HG03064 (cell line): ENCODE results near the gene MRPL20.
A peak's percentile ranks its signal among the peaks of the same experiment; 100 is the strongest.
"Not testable (repeated sequence)": the region's sequence is repeated elsewhere in the genome, so short reads cannot be mapped to it uniquely, and the experiment has no call there.

Source experiments
- ATAC-seq: cut with Tn5 transposase; IDR thresholded peaks from one replicate; pipeline ENCODE4 v1.9.1; 2021; ENCODE audit warnings: low read depth; ENCODE audit not compliant: unreplicated experiment

MRPL20 gene

DNA sequence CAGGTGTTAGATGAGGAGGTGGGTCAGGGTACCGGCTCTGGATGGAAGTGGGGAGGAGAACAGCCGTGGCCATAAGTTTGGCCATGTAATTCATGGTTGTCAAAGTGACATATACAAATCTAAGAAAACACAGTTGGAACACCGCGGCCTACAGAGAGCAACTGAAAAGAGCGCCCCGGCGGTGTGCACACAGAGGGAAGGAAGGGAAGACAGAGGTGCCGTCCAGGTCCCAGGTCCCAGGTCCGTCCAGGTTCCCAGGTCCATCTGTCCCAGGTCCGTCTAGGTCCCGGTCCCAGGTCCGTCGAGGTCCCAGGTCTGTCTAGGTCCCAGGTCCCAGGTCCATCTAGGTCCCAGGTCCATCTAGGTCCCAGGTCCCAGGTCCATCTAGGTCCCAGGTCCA is 4.5 kb upstream of the MRPL20 start:
- ATAC-seq = no peak

DNA sequence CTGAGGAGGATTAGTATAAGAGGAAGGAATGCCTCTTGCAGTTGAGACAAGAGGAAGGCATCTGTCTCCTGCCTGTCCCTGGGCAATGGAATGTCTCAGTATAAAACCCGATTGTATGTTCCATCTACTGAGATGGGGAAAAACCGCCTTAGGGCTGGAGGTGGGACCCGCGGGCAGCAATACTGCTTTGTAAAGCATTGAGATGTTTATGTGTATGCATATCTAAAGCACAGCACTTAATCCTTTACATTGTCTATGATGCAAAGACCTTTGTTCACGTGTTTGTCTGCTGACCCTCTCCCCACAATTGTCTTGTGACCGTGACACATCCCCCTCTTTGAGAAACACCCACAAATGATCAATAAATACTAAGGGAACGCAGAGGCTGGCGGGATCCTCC is 3.1 kb upstream of the MRPL20 start:
- not testable (repeated sequence) for ATAC-seq

DNA sequence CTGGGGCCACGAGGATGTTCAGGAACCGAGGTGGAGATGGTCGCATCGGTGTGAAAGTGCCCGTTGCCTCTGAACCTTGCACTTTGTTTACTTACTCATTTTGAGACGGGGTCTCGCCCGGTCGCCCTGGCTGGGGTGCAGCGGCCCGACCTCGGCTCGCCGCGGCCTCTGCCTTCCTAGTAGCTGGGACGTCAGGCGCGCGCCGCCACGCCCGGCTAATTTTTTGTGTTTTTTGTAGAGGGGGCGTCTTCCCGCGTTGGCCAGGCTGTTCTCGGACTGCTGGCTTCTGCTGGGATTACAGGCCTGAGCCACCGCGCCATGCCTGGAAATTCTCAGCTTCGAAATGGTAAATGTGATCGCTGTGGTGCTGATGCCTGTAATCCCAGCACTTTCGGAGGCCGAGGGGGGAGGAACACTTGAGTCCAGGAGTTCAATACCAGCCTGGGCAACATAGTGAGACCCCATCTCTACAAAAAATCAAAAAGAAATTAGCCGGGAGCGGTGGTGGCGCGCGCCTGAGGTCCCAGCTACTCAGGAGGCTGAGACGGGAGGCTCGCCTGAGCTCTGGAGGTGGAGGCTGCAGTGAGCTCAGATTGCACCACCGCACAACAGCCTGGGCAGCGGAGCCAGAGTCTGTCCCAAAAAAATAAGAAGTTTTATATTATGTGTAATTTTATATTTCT is 684 bp upstream of the MRPL20 start:
- peak; percentile 29 for ATAC-seq

DNA sequence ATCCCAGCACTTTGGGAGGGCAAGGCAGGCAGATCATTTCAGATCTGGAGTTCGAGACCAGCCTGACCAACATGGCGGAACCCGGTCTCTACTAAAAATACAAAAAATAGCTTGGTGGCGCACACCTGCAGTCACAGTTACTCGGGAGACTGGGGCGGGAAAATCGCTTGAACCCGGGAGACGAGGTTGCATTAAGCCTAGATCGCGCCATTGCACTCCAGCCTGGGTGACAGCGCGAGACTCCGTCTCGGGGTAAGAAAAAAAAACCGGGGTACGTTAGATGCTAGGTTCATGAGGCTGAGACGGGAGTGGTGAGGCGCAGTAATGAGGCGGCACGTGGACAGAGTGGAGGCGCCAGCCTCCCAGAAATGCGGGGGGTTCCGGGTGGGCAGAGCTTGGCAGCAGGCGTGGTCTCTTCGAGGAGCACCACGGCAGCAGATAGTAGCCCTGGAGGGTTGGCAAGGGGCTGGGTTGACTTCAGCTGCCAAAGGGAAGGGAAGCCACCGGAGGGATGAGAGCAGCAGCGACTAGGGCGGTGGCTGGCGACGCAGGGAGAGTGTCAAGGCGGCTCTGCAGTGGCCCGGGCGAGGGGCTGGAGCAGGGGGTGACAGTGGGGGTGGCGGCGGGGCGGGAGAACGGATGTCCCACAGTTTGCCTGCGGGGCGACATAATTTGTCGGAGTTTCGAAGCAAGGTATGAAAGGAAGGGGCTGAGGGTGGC is 832 bp downstream of the MRPL20 start:
- no peak for ATAC-seq

DNA sequence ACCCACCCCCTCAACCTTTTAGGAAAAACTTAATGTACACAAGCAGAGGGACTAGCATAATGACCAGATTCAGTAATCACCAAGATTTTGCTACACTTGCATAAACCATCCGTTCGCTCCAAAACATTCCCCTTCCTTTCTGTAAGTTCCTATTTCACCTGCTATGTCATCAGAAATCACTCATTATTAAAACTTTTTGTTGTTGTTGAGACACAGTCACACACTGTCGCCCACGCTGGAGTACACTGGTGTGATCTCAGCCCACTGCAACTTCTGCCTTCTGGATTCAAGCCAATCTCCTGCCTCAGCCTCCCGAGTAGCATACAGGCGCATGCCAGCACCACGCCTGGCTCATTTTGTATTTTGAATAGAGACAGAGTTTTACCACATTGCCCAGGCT is 3.4 kb downstream of the MRPL20 start:
- ATAC-seq = no peak

DNA sequence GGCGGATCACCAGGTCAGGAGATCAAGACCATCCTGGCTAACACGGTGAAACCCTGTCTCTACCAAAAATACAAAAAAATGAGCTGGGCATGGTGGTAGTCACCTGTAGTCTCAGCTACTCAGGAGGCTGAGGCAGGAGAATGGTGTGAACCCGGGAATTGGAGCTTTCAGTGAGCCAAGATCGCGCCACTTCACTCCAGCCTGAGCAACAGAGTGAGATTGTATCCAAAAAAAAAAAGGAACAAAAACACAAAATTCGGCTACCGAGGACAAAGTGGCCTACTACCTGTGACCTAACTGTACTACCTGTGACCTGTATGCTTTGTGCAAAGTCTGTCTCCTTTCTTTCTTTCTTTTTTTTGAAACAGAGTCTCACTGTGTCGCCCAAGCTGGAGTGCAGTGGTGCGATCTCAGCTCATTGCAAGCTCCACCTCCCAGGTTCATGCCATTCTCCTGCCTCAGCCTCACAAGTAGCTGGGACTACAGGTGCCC is 4.1 kb downstream of the MRPL20 start:
- ATAC-seq = not testable (repeated sequence)

DNA sequence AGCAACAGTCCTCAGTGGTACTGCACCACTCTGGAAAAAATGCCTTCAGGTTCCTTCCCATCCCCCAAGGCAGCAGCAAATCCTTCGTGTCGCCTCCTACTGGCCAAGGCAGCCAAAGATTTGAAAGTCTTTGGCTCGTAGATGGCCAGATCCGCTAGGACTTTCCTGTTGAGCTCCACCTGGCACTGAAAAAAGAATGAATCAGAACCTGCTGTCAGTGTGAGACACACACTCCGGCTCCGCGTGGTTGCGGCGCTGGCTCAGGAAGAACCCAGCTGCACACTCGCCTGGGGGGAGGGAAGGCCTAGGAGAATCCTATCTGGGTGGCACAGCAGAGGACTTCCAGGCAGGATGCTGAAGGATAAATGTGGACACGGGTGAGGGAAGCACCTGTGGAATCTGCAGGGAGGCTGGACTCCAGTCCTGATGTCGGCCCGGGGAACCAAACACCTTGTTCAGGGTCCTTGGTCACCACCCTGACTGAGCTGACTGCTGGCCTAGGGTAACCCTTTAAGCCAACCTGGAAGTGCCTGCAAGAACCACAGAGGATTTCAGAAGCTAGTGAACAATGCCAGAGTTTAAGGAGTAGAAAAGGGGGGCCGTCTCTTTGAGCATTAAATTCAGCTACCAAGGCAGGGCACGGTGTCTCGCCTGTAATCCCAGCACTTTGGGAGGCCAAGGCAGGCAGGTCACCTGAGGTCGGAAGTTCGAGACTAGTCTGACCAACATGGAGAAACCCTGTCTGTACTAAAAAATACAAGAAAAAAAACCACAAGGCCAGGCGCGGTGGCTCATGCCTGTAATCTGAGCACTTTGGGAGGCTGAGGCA is 4.8 kb downstream of the MRPL20 start:
- ATAC-seq = no peak

DNA sequence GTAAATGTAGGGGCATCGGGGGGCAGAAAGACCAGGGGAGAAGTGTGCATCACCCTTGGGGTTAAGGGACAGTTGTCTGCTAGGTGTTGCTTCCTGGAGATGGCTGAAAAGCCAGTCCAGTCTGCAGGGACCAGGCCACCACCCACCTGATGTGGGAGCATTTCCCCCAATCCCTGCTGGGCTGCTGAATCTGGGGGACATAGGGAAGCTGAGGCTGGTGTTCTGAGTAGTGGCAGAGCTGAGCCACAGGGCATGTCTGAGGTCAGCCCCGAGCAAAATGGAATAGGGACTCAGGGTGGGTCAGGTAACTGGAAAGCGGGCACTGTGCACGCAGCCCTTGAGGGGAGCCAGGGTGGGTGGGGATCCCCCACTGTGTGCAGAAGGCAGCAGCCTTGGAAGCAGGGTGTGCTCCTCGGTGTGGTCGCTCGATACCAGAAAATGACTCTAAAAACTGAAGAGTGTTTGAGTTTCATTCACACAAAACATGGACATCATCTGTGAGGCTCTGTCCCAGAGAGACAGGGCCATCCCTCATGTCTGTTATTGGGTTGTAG is 5.6 kb downstream of the MRPL20 start:
- no peak for ATAC-seq

DNA sequence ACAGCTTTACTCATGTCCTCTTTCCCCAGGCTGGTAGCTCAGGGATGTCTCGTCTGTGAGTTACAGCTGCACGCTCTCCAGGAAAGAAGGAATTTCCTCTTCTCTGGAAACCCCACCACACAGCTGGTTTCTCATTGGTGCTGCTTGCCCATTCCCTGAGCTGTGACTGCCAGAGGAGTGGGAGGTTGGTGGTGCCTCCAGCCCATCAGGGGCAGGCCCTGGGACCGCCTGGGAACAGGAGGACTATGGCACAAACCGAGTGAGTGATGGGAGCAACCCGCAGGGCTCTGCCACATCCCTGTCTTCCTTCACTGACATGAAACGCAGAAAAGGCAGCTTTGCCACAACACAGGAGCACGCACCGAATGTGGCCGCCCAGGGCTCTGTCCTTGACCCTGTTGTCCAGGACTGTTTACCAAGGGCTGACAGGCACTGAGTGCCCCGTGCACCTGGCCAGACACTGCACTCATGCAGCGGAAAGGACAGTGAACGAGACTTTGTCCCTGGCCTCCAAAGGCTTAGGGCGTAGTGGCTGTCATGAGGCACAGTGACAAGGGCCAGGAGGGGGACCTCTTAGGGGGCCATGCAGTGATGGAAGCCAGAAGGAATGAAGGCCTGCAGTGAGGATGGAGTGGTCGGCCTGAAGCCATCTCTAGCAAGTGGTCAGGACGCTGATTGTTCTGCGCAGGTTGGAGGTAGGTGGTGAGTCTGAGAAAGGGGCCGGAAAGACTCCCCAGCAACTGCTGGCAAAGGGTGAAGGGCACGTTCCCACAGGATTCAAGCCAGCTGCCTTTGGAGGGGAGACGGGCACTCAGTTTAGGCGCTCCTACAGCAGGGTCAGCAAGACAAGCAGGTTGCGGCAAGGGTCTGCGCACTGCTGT is 6.3 kb downstream of the MRPL20 start:
- no peak for ATAC-seq

DNA sequence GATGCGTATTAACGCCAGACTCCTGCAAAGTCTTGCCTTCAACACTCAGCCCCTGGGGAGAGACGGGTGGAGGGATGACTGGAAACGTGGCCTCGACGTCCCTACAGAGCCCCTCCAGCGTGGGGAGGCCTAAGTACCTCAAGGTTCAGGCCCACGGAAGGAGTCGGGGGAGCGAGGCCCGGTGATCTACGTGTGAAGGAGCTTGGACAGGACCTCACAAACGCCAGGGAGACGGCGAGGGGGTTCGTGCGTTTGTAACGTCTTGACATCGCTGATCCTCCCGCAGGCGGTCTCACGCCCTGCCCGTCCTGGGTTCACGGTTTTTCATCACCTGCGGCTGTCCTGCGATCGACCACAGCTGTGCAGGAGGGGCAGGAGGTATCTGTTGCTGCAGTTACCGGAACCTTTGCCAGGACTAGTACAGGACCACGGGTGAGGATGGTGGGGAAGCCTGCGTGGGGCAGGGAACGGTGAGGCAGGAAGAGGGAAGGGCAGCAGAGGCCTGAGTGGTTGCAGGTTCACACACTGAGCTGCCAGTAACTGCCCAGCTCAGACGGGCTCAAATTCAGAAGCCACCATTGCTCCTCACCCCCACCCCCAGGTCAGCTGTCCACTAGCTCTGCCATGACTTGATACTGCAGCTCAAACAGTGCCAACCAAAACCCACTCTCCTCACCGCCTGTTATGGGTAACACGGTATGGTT is 7.1 kb downstream of the MRPL20 start:
- ATAC-seq = peak; percentile 6

DNA sequence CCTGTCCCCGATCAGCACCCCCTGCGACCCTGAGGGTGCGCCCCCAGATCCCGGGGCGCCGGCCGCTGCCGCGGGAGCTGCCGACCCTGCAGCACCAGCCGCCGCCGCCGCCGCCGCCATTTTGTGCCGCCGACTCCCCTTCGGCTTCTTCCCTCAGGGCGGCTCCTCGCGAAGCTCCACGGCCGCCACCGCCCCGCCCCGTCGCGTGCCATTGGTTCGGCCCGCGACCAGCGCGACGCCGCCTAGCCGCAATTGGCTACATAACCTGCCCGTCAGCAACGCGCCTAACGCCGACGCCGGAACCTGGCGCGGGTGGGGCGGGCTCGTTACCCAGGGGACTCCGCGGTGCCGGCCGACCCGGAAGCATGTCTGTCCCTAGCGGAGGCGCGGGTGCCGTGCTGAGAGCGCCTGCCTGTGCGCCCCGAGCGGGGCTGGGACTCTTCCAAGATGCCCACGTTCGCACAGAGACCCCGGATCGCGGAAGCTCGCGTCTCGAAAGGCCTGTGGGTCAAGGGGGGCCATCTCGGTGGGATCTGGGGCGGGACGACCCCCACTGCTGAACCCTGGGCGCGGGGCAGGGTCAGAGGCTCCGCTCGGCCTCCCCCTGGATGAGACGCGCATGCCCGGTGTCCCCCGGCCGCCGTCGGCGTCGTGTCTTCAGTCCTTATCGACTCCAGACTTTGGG is 7.8 kb downstream of the MRPL20 start, which contains the start of gene CCNL2:
Gene CCNL2, minus strand, starts transcription at position 149 of the 685 bp plus-strand sequence. Its CDS starts 29 bp downstream, at position 120.
- ATAC-seq = peak; percentile 85

DNA sequence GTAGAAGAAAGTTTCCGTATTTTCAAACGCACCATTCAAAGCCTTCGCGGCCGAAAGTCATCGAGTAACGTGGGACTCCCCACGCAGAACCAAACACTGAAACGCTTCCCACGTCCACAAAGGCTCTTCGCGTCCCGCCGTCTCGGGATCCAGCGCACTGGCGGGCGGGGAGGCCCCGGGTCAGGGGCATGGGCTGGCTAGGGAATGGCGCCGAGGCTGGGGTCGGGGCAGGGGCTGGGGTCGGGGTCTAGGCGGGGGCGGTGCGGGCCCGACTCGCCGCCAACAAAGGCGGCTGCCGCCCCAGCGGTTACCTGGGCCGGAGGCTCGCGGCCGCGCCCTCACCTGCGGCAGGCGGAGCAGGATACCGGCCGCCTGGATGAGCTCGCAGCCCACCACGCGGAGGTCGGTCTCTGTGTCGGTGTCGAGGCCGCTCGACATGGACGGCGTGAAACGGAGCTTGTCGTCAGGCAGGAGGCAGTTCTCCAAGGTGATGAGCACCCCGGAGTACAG is 8.4 kb downstream of the MRPL20 start:
- peak; percentile 4 for ATAC-seq

DNA sequence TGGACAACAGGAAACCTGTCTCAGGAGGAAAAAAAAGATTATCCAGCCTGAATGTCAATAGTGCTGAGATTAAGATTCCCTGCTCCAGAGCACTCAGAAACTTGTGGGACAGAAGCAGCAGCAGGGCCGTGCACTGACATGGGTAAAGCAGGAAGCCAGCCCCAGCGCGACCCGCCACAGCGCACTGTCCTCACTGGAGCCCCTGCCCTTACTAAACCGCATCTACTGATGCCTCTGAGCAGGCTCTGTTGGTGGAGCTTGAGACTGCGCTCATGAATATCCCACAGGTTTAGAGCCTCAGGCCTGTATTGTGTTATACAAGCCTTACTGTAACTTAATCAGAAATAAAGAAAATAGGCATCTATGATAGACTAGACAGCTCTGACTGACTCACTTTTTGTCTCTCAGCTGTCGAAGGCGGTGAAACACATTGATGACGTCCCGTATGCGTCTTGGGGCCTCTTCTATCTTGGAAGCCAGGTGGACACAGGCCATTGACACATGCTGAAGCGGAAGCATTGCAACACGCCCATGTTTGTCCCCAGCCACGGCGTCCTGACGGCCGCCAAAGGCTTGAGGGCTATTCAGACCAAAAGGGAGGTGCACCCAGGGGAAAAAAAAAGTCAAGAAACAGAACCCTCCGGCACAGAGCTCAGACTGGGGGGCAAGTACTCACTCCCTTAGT is 9.1 kb downstream of the MRPL20 start:
- no peak for ATAC-seq

DNA sequence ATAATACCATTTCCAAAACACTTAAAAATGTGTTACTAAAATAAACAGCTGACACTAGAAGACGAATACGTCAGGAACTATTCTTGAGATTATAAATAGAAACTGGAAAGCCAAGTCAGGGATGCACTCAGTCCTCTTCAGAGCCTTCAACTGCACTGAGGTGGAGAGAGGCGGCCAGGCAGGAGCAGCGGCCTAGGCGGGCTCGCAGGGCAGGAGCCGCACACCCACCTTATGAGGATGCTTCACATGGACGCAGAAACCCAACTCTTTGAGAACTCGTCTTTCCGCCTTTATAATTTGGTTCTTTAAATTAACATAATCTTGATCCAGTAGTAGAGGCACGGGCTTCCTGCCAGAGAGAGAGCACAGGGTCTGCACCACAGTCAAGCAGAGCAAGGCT is 11.9 kb downstream of the MRPL20 start:
- no peak for ATAC-seq

DNA sequence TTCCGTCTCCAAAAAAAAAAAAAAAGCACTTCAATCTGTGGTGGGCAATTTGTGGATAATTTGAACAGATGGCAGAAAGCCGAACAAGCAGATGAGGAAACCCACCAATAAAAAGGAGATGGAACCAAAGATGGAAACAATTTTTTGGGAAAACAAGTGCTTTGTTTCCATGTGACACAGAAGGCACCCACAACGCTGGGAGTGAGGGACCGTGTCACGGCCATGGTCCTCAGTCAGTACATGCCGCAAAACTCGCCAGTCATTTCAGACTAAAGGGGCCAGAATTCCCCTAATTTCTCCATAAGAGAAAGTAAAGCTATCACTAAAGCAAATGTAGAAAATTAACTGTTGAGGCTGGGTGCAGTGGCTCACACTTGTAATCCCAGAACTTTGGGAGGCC is 13.0 kb downstream of the MRPL20 start:
- no peak for ATAC-seq

DNA sequence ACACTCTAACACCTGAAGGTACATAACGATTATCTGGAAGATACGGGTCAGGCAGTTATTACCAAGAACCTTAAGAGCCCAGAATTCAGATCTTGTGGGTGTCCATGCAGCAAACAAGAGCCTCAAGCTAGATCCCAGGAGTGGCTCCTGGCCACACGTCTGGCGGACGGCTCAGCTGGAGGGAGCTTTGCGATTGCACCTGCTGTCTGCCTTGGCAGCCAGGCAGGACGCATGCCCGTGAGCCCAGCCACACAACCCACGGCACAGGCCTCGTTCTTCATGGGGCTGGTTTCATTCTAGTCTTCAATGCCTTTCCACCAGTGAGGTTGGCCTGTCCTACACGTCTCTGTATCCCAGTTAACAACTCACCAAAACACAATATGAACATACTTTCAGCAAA is 13.7 kb downstream of the MRPL20 start:
- no peak for ATAC-seq

DNA sequence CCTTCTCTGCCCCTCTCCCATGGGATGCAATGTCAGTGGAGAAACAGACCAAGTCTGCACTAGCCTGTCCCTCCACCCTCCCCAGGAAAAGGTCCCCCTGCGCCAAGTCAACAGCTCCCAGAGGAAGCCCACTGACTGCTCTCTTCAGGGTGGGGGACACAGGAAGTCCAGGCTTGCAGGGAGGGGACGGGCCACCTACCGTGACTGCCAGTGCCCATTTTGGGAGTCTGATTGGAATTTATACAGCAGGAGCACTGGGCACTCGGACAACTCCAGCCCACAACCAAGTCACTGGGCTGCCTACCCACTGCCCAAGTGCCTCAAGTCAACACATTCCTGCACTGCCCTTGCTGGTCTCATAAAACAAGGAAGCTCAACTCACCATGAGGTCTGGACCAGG is 14.1 kb downstream of the MRPL20 start:
- no peak for ATAC-seq

DNA sequence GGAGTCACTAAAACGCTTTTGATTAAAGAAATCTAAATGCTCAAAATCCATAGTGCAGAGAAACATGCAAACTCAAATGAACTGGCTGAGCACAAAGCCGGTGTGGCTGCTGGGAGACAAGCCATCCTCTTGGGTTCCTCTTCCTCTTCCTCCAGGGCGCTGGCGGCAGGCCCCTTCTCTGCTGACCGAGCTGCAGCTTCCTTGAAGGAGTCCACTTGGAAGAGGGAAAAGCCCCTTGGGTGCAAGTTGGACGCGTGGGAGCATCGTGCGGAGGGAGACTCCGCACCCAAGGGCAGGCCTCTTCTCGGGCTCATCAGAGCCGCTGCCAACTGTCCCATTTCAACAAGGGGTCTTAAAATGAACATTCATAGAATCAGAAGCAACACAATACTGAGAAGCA is 15.9 kb downstream of the MRPL20 start:
- no peak for ATAC-seq
